ENCODE data around the gene SLC6A19. TPM values are rescaled to one million over a fixed set of nuclear protein-coding genes. Genes with fewer than 3 reads are reported as not detected.

SLC6A19 gene
- total and polyA plus RNA-seq, 10 of the 15 experiments (the other 5 are each of a cell fraction or from before 2014, with no cell fraction given): 0.01 to 0.03 TPM; not detected in 8

DNA sequence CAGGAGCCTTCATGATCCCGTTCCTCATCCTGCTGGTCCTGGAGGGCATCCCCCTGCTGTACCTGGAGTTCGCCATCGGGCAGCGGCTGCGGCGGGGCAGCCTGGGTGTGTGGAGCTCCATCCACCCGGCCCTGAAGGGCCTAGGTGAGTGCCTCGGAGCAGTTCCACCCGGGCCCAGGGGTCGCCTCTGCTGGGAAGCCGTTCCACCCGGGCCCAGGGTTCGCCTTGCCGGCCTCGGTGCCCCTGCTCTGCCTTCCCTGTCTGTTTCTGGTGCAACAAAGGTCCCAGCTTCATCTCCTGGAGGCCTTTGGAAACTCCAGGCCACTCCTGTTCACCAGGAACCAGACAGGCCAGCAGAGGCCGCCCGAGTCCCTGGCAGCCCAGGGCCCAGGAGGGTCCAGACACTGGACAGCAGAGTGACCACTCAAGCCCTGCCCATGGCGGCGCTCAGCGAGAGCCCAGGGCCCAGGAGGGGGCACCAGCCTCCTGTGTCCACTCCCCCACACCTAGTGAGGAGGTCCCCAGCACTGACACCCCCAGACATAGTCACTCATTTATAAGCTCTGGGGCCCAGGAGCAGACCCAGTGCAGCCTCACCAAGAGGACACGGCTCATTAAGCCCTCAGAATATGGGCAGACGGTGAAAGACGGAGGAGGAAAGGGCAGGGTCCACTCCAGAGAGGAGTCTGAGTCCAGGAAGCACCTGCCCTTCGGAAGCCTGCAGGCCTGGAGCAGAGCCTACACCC, 7.5 kb downstream of the SLC6A19 start (continued):
- TF ChIP-seq, protein P1, sequence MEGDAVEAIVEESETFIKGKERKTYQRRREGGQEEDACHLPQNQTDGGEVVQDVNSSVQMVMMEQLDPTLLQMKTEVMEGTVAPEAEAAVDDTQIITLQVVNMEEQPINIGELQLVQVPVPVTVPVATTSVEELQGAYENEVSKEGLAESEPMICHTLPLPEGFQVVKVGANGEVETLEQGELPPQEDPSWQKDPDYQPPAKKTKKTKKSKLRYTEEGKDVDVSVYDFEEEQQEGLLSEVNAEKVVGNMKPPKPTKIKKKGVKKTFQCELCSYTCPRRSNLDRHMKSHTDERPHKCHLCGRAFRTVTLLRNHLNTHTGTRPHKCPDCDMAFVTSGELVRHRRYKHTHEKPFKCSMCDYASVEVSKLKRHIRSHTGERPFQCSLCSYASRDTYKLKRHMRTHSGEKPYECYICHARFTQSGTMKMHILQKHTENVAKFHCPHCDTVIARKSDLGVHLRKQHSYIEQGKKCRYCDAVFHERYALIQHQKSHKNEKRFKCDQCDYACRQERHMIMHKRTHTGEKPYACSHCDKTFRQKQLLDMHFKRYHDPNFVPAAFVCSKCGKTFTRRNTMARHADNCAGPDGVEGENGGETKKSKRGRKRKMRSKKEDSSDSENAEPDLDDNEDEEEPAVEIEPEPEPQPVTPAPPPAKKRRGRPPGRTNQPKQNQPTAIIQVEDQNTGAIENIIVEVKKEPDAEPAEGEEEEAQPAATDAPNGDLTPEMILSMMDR (IDR thresholded peaks at IDR 0.05 in 2 of 3, conservative IDR thresholded peaks at IDR 0.05 in 1 of 3; ENCODE audit: control insufficient read depth in 2 of 3, extremely low read depth in 1 of 3, insufficient read depth in 1 of 3, low read depth in 3 of 3, low read length in 3 of 3): peak; percentile 13 to 50 (median 45); a peak in 3 of 6 replicates
- TF ChIP-seq GATAD2B (conservative IDR thresholded peaks at IDR 0.05; ENCODE audit: low read depth): no peak
- TF ChIP-seq, protein P2, sequence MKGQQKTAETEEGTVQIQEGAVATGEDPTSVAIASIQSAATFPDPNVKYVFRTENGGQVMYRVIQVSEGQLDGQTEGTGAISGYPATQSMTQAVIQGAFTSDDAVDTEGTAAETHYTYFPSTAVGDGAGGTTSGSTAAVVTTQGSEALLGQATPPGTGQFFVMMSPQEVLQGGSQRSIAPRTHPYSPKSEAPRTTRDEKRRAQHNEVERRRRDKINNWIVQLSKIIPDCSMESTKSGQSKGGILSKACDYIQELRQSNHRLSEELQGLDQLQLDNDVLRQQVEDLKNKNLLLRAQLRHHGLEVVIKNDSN (IDR thresholded peaks at IDR 0.05; ENCODE audit: borderline replicate concordance, extremely low read length, insufficient read depth, low read depth, low read length): no peak
- TF ChIP-seq NBN (IDR thresholded peaks at IDR 0.05): no peak
- no peak for TF ChIP-seq ZNF217 (IDR thresholded peaks at IDR 0.05)
- no peak for TF ChIP-seq BACH1 (IDR thresholded peaks at IDR 0.05; ENCODE audit: borderline replicate concordance)
- TF ChIP-seq, protein P3, sequence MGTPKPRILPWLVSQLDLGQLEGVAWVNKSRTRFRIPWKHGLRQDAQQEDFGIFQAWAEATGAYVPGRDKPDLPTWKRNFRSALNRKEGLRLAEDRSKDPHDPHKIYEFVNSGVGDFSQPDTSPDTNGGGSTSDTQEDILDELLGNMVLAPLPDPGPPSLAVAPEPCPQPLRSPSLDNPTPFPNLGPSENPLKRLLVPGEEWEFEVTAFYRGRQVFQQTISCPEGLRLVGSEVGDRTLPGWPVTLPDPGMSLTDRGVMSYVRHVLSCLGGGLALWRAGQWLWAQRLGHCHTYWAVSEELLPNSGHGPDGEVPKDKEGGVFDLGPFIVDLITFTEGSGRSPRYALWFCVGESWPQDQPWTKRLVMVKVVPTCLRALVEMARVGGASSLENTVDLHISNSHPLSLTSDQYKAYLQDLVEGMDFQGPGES (IDR thresholded peaks at IDR 0.05): no peak
- TF ChIP-seq FOXM1 (IDR thresholded peaks at IDR 0.05; ENCODE audit: low read depth, low read length): no peak
- no peak for TF ChIP-seq MEF2B (IDR thresholded peaks at IDR 0.05; ENCODE audit: partially characterized antibody, poor library complexity, severe bottlenecking)
- no peak for TF ChIP-seq SRF (IDR thresholded peaks at IDR 0.05; ENCODE audit: low read depth in 2 of 2, low read length in 2 of 2)
- no peak for TF ChIP-seq ZBED1 (IDR thresholded peaks at IDR 0.05; ENCODE audit: borderline replicate concordance)

All from GM12878 (cell line).